ENCODE data around the gene MAPT.

MAPT gene

GRCh38 chr17:45847747-45848146 lies 46.6 kb upstream of the MAPT start:
- Histone ChIP-seq H3K4me1 (ENCODE audit: insufficient read depth, insufficient read length) (peaks cover 6% of the 10 kb centered on the region), H3K27me3 (ENCODE audit: insufficient read depth, insufficient read length) (peaks cover 11% of the 10 kb centered on the region), H3K9ac (ENCODE audit: insufficient read length, low read depth) (no peak overlapping the region), H3K4me3 (ENCODE audit: insufficient read length, low read depth) (no peak overlapping the region), H3K9me3 (ENCODE audit: insufficient read depth, low read length) (no peaks in the 10 kb centered on the region), H3K36me3 (ENCODE audit: insufficient read depth, insufficient read length, low read length) (no peaks in the 10 kb centered on the region)
- DNase-seq (ENCODE audit: low read depth, low spot score) = no peak
- TF ChIP-seq SUZ12 (IDR thresholded peaks at IDR 0.05; ENCODE audit: extremely low read depth, insufficient read depth, insufficient read length) (no peak), ZNF274 (IDR thresholded peaks at IDR 0.05; ENCODE audit: low read depth, low read length) (no peak), YY1 (IDR thresholded peaks at IDR 0.05; ENCODE audit: insufficient read depth, insufficient read length) (no peak)

GRCh38 chr17:45848405-45848804 lies 45.9 kb upstream of the MAPT start:
- H3K9me3 ChIP-seq (ENCODE audit: insufficient read depth, low read length) = no peaks in the 10 kb centered on the region
- H3K36me3 ChIP-seq (ENCODE audit: insufficient read depth, insufficient read length, low read length) = no peaks in the 10 kb centered on the region
- peaks cover 6% of the 10 kb centered on the region for H3K4me1 ChIP-seq (ENCODE audit: insufficient read depth, insufficient read length)
- no peak for DNase-seq (ENCODE audit: low read depth, low spot score)
- TF ChIP-seq ZNF274 (IDR thresholded peaks at IDR 0.05; ENCODE audit: low read depth, low read length) (no peak), YY1 (IDR thresholded peaks at IDR 0.05; ENCODE audit: insufficient read depth, insufficient read length) (no peak), SUZ12 (IDR thresholded peaks at IDR 0.05; ENCODE audit: extremely low read depth, insufficient read depth, insufficient read length) (no peak)
- H3K4me3 ChIP-seq (ENCODE audit: insufficient read length, low read depth) = no peak overlapping the region
- H3K27me3 ChIP-seq (ENCODE audit: insufficient read depth, insufficient read length) = peaks cover 11% of the 10 kb centered on the region
- no peak overlapping the region for H3K9ac ChIP-seq (ENCODE audit: insufficient read length, low read depth)

GRCh38 chr17:45848868-45849535 lies 45.4 kb upstream of the MAPT start:
- no peaks in the 10 kb centered on the region for H3K9me3 ChIP-seq (ENCODE audit: insufficient read depth, low read length)
- TF ChIP-seq ZNF274 (IDR thresholded peaks at IDR 0.05; ENCODE audit: low read depth, low read length) (no peak), SUZ12 (IDR thresholded peaks at IDR 0.05; ENCODE audit: extremely low read depth, insufficient read depth, insufficient read length) (no peak), YY1 (IDR thresholded peaks at IDR 0.05; ENCODE audit: insufficient read depth, insufficient read length) (no peak)
- no peak overlapping the region for H3K4me3 ChIP-seq (ENCODE audit: insufficient read length, low read depth)

GRCh38 chr17:45849536-45849990 lies 44.8 kb upstream of the MAPT start:
- DNase-seq (ENCODE audit: low read depth, low spot score) = no peak
- no peak overlapping the region for H3K9ac ChIP-seq (ENCODE audit: insufficient read length, low read depth)
- no peaks in the 10 kb centered on the region for H3K36me3 ChIP-seq (ENCODE audit: insufficient read depth, insufficient read length, low read length)
- H3K9me3 ChIP-seq (ENCODE audit: insufficient read depth, low read length) = no peaks in the 10 kb centered on the region
- peaks cover 6% of the 10 kb centered on the region for H3K4me1 ChIP-seq (ENCODE audit: insufficient read depth, insufficient read length)
- H3K27me3 ChIP-seq (ENCODE audit: insufficient read depth, insufficient read length) = peaks cover 11% of the 10 kb centered on the region
- H3K4me3 ChIP-seq (ENCODE audit: insufficient read length, low read depth) = no peak overlapping the region
- TF ChIP-seq ZNF274 (IDR thresholded peaks at IDR 0.05; ENCODE audit: low read depth, low read length) (no peak), YY1 (IDR thresholded peaks at IDR 0.05; ENCODE audit: insufficient read depth, insufficient read length) (no peak), SUZ12 (IDR thresholded peaks at IDR 0.05; ENCODE audit: extremely low read depth, insufficient read depth, insufficient read length) (no peak)

More at GRCh38 chr17:45848868-45849535, 45.4 kb upstream of the MAPT start:
- no peak for DNase-seq (ENCODE audit: low read depth, low spot score)
- H3K4me1 ChIP-seq (ENCODE audit: insufficient read depth, insufficient read length) = peaks cover 6% of the 10 kb centered on the region
- H3K27me3 ChIP-seq (ENCODE audit: insufficient read depth, insufficient read length) = peaks cover 11% of the 10 kb centered on the region
- H3K36me3 ChIP-seq (ENCODE audit: insufficient read depth, insufficient read length, low read length) = no peaks in the 10 kb centered on the region
- no peak overlapping the region for H3K9ac ChIP-seq (ENCODE audit: insufficient read length, low read depth)

- H3K9me3 ChIP-seq (ENCODE audit: insufficient read depth, low read length) = no peaks in the 10 kb centered on the region
- peaks cover 11% of the 10 kb centered on the region for H3K27me3 ChIP-seq (ENCODE audit: insufficient read depth, insufficient read length)
Observed at GRCh38 chr17:45850011-45850410, 44.3 kb upstream of the MAPT start.

GRCh38 chr17:45850468-45850867 lies 43.9 kb upstream of the MAPT start:
- Histone ChIP-seq H3K9me3 (ENCODE audit: insufficient read depth, low read length) (no peaks in the 10 kb centered on the region), H3K27me3 (ENCODE audit: insufficient read depth, insufficient read length) (peaks cover 11% of the 10 kb centered on the region), H3K36me3 (ENCODE audit: insufficient read depth, insufficient read length, low read length) (no peaks in the 10 kb centered on the region), H3K4me3 (ENCODE audit: insufficient read length, low read depth) (no peak overlapping the region), H3K4me1 (ENCODE audit: insufficient read depth, insufficient read length) (peaks cover 6% of the 10 kb centered on the region), H3K9ac (ENCODE audit: insufficient read length, low read depth) (no peak overlapping the region)
- TF ChIP-seq SUZ12 (IDR thresholded peaks at IDR 0.05; ENCODE audit: extremely low read depth, insufficient read depth, insufficient read length) = no peak
- TF ChIP-seq YY1 (IDR thresholded peaks at IDR 0.05; ENCODE audit: insufficient read depth, insufficient read length) = no peak
- no peak for TF ChIP-seq ZNF274 (IDR thresholded peaks at IDR 0.05; ENCODE audit: low read depth, low read length)
- no peak for DNase-seq (ENCODE audit: low read depth, low spot score)

More at GRCh38 chr17:45850011-45850410, 44.3 kb upstream of the MAPT start:
- TF ChIP-seq ZNF274 (IDR thresholded peaks at IDR 0.05; ENCODE audit: low read depth, low read length) (no peak), YY1 (IDR thresholded peaks at IDR 0.05; ENCODE audit: insufficient read depth, insufficient read length) (no peak), SUZ12 (IDR thresholded peaks at IDR 0.05; ENCODE audit: extremely low read depth, insufficient read depth, insufficient read length) (no peak)
- peaks cover 6% of the 10 kb centered on the region for H3K4me1 ChIP-seq (ENCODE audit: insufficient read depth, insufficient read length)
- H3K36me3 ChIP-seq (ENCODE audit: insufficient read depth, insufficient read length, low read length) = no peaks in the 10 kb centered on the region
- DNase-seq (ENCODE audit: low read depth, low spot score) = no peak
- no peak overlapping the region for H3K9ac ChIP-seq (ENCODE audit: insufficient read length, low read depth)
- H3K4me3 ChIP-seq (ENCODE audit: insufficient read length, low read depth) = no peak overlapping the region

- H3K36me3 ChIP-seq (ENCODE audit: insufficient read depth, insufficient read length, low read length) = no peaks in the 10 kb centered on the region
- no peaks in the 10 kb centered on the region for H3K9me3 ChIP-seq (ENCODE audit: insufficient read depth, low read length)
- peaks cover 6% of the 10 kb centered on the region for H3K4me1 ChIP-seq (ENCODE audit: insufficient read depth, insufficient read length)
- TF ChIP-seq YY1 (IDR thresholded peaks at IDR 0.05; ENCODE audit: insufficient read depth, insufficient read length) = no peak
- TF ChIP-seq ZNF274 (IDR thresholded peaks at IDR 0.05; ENCODE audit: low read depth, low read length) = no peak
- no peak for TF ChIP-seq SUZ12 (IDR thresholded peaks at IDR 0.05; ENCODE audit: extremely low read depth, insufficient read depth, insufficient read length)
- H3K4me3 ChIP-seq (ENCODE audit: insufficient read length, low read depth) = no peak overlapping the region
- no peak overlapping the region for H3K9ac ChIP-seq (ENCODE audit: insufficient read length, low read depth)
- H3K27me3 ChIP-seq (ENCODE audit: insufficient read depth, insufficient read length) = peaks cover 11% of the 10 kb centered on the region
- DNase-seq (ENCODE audit: low read depth, low spot score) = no peak
Observed at GRCh38 chr17:45851022-45851421, 43.3 kb upstream of the MAPT start.

Measured in NT2/D1 (cell line).